GM23248 (cell line): ENCODE measurements around the gene EEF1B2. TPM values are rescaled to one million over a fixed set of nuclear protein-coding genes. Genes with fewer than 3 reads are reported as not detected.
"Not testable (repeated sequence)": the region's sequence is repeated elsewhere in the genome, so short reads cannot be mapped to it uniquely, and the experiment has no call there.

Source experiments
- DNase-seq: peaks from one replicate; pipeline ENCODE4 v3.0.0-alpha.2; 2015
- H2AFZ ChIP-seq: fragments of 200-600 bp; sonication (generic); 2 replicates; pipeline ENCODE4 v1.6.1; 2016; ENCODE audit warnings: antibody characterized with exemption
- H3F3A ChIP-seq: fragments of 200-600 bp; sonication (generic); 2 replicates; pipeline ENCODE4 v1.6.1; 2016; ENCODE audit warnings: mild to moderate bottlenecking, antibody characterized with exemption, mixed run types; ENCODE audit not compliant: insufficient read depth
- H3K27ac ChIP-seq: fragments of 200-600 bp; sonication (generic); 2 replicates; pipeline ENCODE4 v1.5.1; 2016; ENCODE audit warnings: mild to moderate bottlenecking
- H3K27me3 ChIP-seq: fragments of 200-600 bp; sonication (generic); replicated peaks from 2 replicates; pipeline ENCODE4 v1.6.1; 2016; ENCODE audit warnings: mild to moderate bottlenecking; ENCODE audit not compliant: insufficient read depth
- H3K36me3 ChIP-seq: fragments of 200-600 bp; sonication (generic); 2 replicates; pipeline ENCODE4 v1.6.1; 2016; ENCODE audit warnings: low read depth, mild to moderate bottlenecking
- H3K4me1 ChIP-seq: fragments of 200-600 bp; sonication (generic); 2 replicates; pipeline ENCODE4 v1.6.1; 2016; ENCODE audit warnings: mild to moderate bottlenecking; ENCODE audit not compliant: insufficient read depth
- H3K4me2 ChIP-seq: fragments of 200-600 bp; sonication (generic); one replicate; pipeline ENCODE4 v1.6.1; 2016; ENCODE audit warnings: mild to moderate bottlenecking; ENCODE audit not compliant: unreplicated experiment
- H3K4me3 ChIP-seq: fragments of 200-600 bp; sonication (generic); 2 replicates; pipeline ENCODE4 v1.5.1; 2016; ENCODE audit warnings: mild to moderate bottlenecking
- H3K79me2 ChIP-seq: fragments of 200-600 bp; sonication (generic); 2 replicates; pipeline ENCODE4 v1.6.1; 2016; ENCODE audit warnings: mild to moderate bottlenecking; ENCODE audit not compliant: insufficient read depth
- H3K9ac ChIP-seq: fragments of 200-600 bp; sonication (generic); 2 replicates; pipeline ENCODE4 v1.6.1; 2016; ENCODE audit warnings: mild to moderate bottlenecking
- H3K9me2 ChIP-seq: fragments of 200-600 bp; sonication (generic); 2 replicates; pipeline ENCODE4 v1.6.1; 2016; ENCODE audit warnings: mixed run types, mild to moderate bottlenecking, moderate library complexity; ENCODE audit not compliant: insufficient read depth
- H3K9me3 ChIP-seq: fragments of 200-600 bp; sonication (generic); one replicate; pipeline ENCODE4 v1.6.1; 2017; ENCODE audit warnings: low read depth
- H4K20me1 ChIP-seq: fragments of 200-600 bp; sonication (generic); 2 replicates; pipeline ENCODE4 v1.6.0; 2016; ENCODE audit not compliant: insufficient read depth
- EZH2 ChIP-seq: fragments of 200-600 bp; sonication (generic); IDR thresholded peaks from 2 replicates; pipeline ENCODE4 v1.6.1; 2018; ENCODE audit warnings: antibody characterized with exemption, mild to moderate bottlenecking; ENCODE audit not compliant: insufficient read depth, poor library complexity, severe bottlenecking
- EZH2phosphoT487 ChIP-seq: fragments of 200-600 bp; sonication (generic); IDR thresholded peaks from 2 replicates; pipeline ENCODE4 v1.6.1; 2018; ENCODE audit warnings: antibody characterized with exemption, moderate library complexity, mild to moderate bottlenecking, low read depth; ENCODE audit not compliant: insufficient read depth
- WGBS, 2 experiments: methylation state at CpG; one replicate each; pipeline ENCODE4 v1.1.6; 2015 to 2017; ENCODE audit warnings: low lambda C conversion rate in 2 of 2, low coverage in 1 of 2; ENCODE audit errors: missing lambda C conversion rate in 2 of 2; 5-methylcytosine and 5-hydroxymethylcytosine counted together
- in situ Hi-C: fragments of 300-500 bp; cut with MboI; formaldehyde crosslinking; loops from 2 replicates; pipeline ENCODE4 v1.15.0; 2020
- polyA plus RNA-seq: library from polyadenylated mRNA; unstranded; fragments of >200 nt; fragmentation: Nextera tagmentation; extraction: Ambion mirVana; gene quantifications from 2 replicates; pipeline ENCODE4 v1.2.1, GENCODE V29; 2016
- total RNA-seq: library from RNA; depleted of rRNA; stranded (reverse); fragments of >200 nt; shearing (Covaris generic); gene quantifications from 2 replicates; pipeline ENCODE4 v1.2.3, GENCODE V29; 2014

The EEF1B2 gene
- total and polyA plus RNA-seq, 2 experiments from 2014 or later = 382 to 390 TPM

DNA sequence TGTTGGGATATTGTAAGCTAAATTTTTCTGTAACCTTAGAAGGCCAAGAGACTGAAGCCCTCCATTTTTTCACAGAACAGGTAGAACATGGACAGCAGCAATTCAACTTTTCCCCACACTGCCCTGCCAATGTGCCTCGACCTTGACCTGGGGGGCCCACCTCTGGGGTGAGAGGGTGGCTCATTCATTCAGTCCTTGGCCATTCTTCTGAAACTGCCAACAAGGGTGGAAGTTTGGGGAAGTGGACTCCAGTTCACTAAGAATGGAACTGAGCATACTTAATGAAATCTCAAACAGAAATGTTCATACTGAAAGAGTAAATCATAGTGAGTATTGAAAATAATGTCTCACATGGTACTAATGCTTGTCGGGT lies 1.1 kb downstream of the EEF1B2 start:
- Histone ChIP-seq H3K4me3 (peak overlapping the region; percentile 96), H3F3A (peaks cover 34% of the 10 kb centered on the region), H3K27ac (peak overlapping the region; percentile 92), H3K79me2 (peaks cover 81% of the 10 kb centered on the region), H4K20me1 (no peaks in the 10 kb centered on the region), H3K9ac (peak overlapping the region; percentile 95), H3K4me1 (peaks cover 21% of the 10 kb centered on the region), H3K9me3 (no peaks in the 10 kb centered on the region), H3K9me2 (no peaks in the 10 kb centered on the region), H3K4me2 (peak overlapping the region; percentile 95), H3K27me3 (no peaks in the 10 kb centered on the region), H3K36me3 (peaks cover 34% of the 10 kb centered on the region), H2AFZ (no peak overlapping the region)
- 62 to 69% methylated on average over 2 of the region's 2 CpGs for WGBS, 2 experiments
- DNase-seq = peak; percentile 6
- in situ Hi-C loops = loop anchor here (10.0 kb wide), 1 partner anchor 104 kb away; no protein-coding TSS in a partner anchor
- TF ChIP-seq EZH2phosphoT487 (no peak), EZH2 (no peak)

DNA sequence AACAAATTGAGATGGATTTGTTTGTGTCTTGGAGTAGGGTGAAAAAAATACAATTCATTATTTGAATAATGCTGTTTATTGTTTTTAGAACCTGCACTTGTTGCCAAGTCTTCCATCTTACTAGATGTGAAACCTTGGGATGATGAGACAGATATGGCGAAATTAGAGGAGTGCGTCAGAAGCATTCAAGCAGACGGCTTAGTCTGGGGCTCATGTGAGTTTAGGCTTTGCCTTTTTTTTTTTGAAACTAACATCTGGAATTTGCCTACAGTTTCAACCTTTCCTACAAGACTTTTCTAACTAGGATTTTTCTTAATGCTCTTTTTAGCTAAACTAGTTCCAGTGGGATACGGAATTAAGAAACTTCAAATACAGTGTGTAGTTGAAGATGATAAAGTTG lies 2.7 kb downstream of the EEF1B2 start:
- in situ Hi-C loops = loop anchor here (10.0 kb wide), 1 partner anchor 102 kb away; no protein-coding TSS in a partner anchor
- peak; percentile 13 for DNase-seq

GRCh38 chr2:206163251-206163880 lies 3.7 kb downstream of the EEF1B2 start:
- H3K4me3 ChIP-seq = no peak overlapping the region
- no peaks in the 10 kb centered on the region for H4K20me1 ChIP-seq
- H3K4me2 ChIP-seq = no peak overlapping the region
- peaks cover 56% of the 10 kb centered on the region for H3K79me2 ChIP-seq
- H2AFZ ChIP-seq = no peak overlapping the region
- no peaks in the 10 kb centered on the region for H3K27me3 ChIP-seq
- in situ Hi-C loops = loop anchor here (10.0 kb wide), 1 partner anchor 101 kb away; no protein-coding TSS in a partner anchor
- DNase-seq = peak; percentile 11
- 69 to 75% methylated on average over 3 of the region's 3 CpGs for WGBS, 2 experiments
- no peaks in the 10 kb centered on the region for H3K9me3 ChIP-seq
- H3K36me3 ChIP-seq = peaks cover 31% of the 10 kb centered on the region
- TF ChIP-seq EZH2 (no peak), EZH2phosphoT487 (no peak)
- H3K4me1 ChIP-seq = peaks cover 16% of the 10 kb centered on the region
- H3F3A ChIP-seq = peaks cover 34% of the 10 kb centered on the region
- peak overlapping the region; percentile 19; the same call in 1 of the 2 replicates for H3K9ac ChIP-seq
- peak overlapping the region; percentile 5; the same call in 1 of the 2 replicates for H3K27ac ChIP-seq
- H3K9me2 ChIP-seq = no peaks in the 10 kb centered on the region

More for the DNA sequence above, 2.7 kb downstream of the EEF1B2 start:
- not testable (repeated sequence) for H3K9me3 ChIP-seq, H4K20me1 ChIP-seq, H3K27ac ChIP-seq, H3K27me3 ChIP-seq, H3K9me2 ChIP-seq, H2AFZ ChIP-seq
- peak overlapping the region; percentile 25 for H3K4me2 ChIP-seq
- peaks cover 17% of the 10 kb centered on the region for H3K4me1 ChIP-seq
- peak overlapping the region; percentile 7; the same call in 1 of the 2 replicates for H3K4me3 ChIP-seq
- peaks cover 65% of the 10 kb centered on the region for H3K79me2 ChIP-seq
- H3F3A ChIP-seq = peaks cover 34% of the 10 kb centered on the region
- H3K9ac ChIP-seq = 0 out of 2 replicates have a peak overlapping the region, but pooled peaks have one; percentile 19
- WGBS, 2 experiments = 89 to 91% methylated on average over 4 of the region's 4 CpGs
- peaks cover 31% of the 10 kb centered on the region for H3K36me3 ChIP-seq

GRCh38 chr2:206164261-206164862 lies 4.7 kb downstream of the EEF1B2 start:
- Histone ChIP-seq H3K9ac (no peak overlapping the region), H3K79me2 (peaks cover 47% of the 10 kb centered on the region), H3K4me3 (no peak overlapping the region), H3K27ac (no peak overlapping the region), H3F3A (peaks cover 28% of the 10 kb centered on the region), H3K9me3 (no peaks in the 10 kb centered on the region), H4K20me1 (no peaks in the 10 kb centered on the region), H2AFZ (no peak overlapping the region), H3K9me2 (no peaks in the 10 kb centered on the region), H3K4me2 (no peak overlapping the region), H3K36me3 (peaks cover 31% of the 10 kb centered on the region), H3K27me3 (no peaks in the 10 kb centered on the region), H3K4me1 (peaks cover 16% of the 10 kb centered on the region)
- in situ Hi-C loops = loop anchor here (10.0 kb wide), 1 partner anchor 100 kb away; no protein-coding TSS in a partner anchor
- WGBS, 2 experiments = 51 to 52% methylated on average over 2 of the region's 2 CpGs
- TF ChIP-seq EZH2phosphoT487 (no peak), EZH2 (no peak)
- DNase-seq = peak; percentile 52

- H3F3A ChIP-seq, H4K20me1 ChIP-seq, H3K36me3 ChIP-seq, H3K9ac ChIP-seq, H3K27me3 ChIP-seq, H3K9me3 ChIP-seq, DNase-seq, H3K4me2 ChIP-seq, H2AFZ ChIP-seq, H3K4me1 ChIP-seq, H3K4me3 ChIP-seq, H3K27ac ChIP-seq, H3K9me2 ChIP-seq: not testable (repeated sequence)
- in situ Hi-C loops = loop anchor here (10.0 kb wide), 1 partner anchor 97 kb away; no protein-coding TSS in a partner anchor
- H3K79me2 ChIP-seq = peaks cover 12% of the 10 kb centered on the region
- WGBS, 2 experiments = 95 to 97% methylated on average over 4 of the region's 4 CpGs
These were observed 8.5 kb downstream of the EEF1B2 start for GRCh38 chr2:206168230-206168629.

GRCh38 chr2:206171624-206172397 lies 12.1 kb downstream of the EEF1B2 start:
- H3K4me3 ChIP-seq, H3K4me1 ChIP-seq, H4K20me1 ChIP-seq, H3K9me3 ChIP-seq, H3K27me3 ChIP-seq, H2AFZ ChIP-seq, H3K9me2 ChIP-seq, in situ Hi-C loops, H3K36me3 ChIP-seq, H3K79me2 ChIP-seq, H3F3A ChIP-seq, DNase-seq, H3K27ac ChIP-seq, H3K9ac ChIP-seq, H3K4me2 ChIP-seq: not testable (repeated sequence)
- WGBS, 2 experiments = 96% methylated on average over 8 to 32 of the region's 52 CpGs
